ENCODE data around the gene TBC1D2. TPM values are rescaled to one million over a fixed set of nuclear protein-coding genes. Genes with fewer than 3 reads are reported as not detected.

The TBC1D2 gene
- total RNA-seq, 1 experiment from 2014 or later, result 11.1 TPM

GRCh38 chr9:98158071-98158831, 97.2 kb downstream of the TBC1D2 start:
- ChIA-PET POLR2A (no interaction called here), CTCF (interaction anchor here (1.6 kb wide), 1 partner anchor 66 kb away, joined by 3 read pairs; no protein-coding TSS in a partner anchor)
- Mint-ChIP-seq H3K4me1 (peaks cover 8% of the 10 kb centered on the region; the same call in 1 of the 2 replicates), H3K27ac (peak overlapping the region; percentile 36), H3K4me3 (no peak overlapping the region), H3K36me3 (peaks cover 31% of the 10 kb centered on the region), H3K27me3 (ENCODE audit: low read depth) (no peaks in the 10 kb centered on the region), H3K9me3 (no peaks in the 10 kb centered on the region)
- ATAC-seq (no peak), DNase-seq (ENCODE audit: low spot score) (no peak)
- TF ChIP-seq PRDM15 (CRISPR knock-in tag; IDR thresholded peaks at IDR 0.05) (no peak), ZNF532 (CRISPR knock-in tag; IDR thresholded peaks at IDR 0.05; ENCODE audit: borderline replicate concordance) (no peak), GABPB1 (CRISPR knock-in tag; IDR thresholded peaks at IDR 0.05) (0 out of 2 replicates have a peak, but pooled peaks have one; percentile 23), NR2C2 (CRISPR knock-in tag; IDR thresholded peaks at IDR 0.05) (no peak), RORB (CRISPR knock-in tag; IDR thresholded peaks at IDR 0.05) (no peak)

GRCh38 chr9:98157372-98157771, 98.1 kb downstream of the TBC1D2 start:
- ChIA-PET POLR2A (no interaction called here), CTCF (interaction anchor here (1.6 kb wide), 1 partner anchor 65 kb away, joined by 3 read pairs; no protein-coding TSS in a partner anchor)
- no peaks in the 10 kb centered on the region for H3K9me3 Mint-ChIP-seq
- H3K4me3 Mint-ChIP-seq, result no peak overlapping the region
- H3K4me1 Mint-ChIP-seq, result peaks cover 5% of the 10 kb centered on the region; the same call in 1 of the 2 replicates
- no peak for DNase-seq (ENCODE audit: low spot score)
- no peak for ATAC-seq
- H3K27me3 Mint-ChIP-seq (ENCODE audit: low read depth), result no peaks in the 10 kb centered on the region
- TF ChIP-seq GRHL2 (CRISPR knock-in tag; IDR thresholded peaks at IDR 0.05; ENCODE audit: insufficient replicate concordance, severe bottlenecking), result no peak
- no peak for TF ChIP-seq NFYB (CRISPR knock-in tag; conservative IDR thresholded peaks at IDR 0.05; ENCODE audit: low read depth)
- no peak for TF ChIP-seq EMX1 (CRISPR knock-in tag; IDR thresholded peaks at IDR 0.05)
- no peak for TF ChIP-seq ZNF423 (CRISPR knock-in tag; IDR thresholded peaks at IDR 0.05)
- TF ChIP-seq CBFB (CRISPR knock-in tag; IDR thresholded peaks at IDR 0.05; ENCODE audit: low read depth), result no peak
- no peak for TF ChIP-seq TP53 (CRISPR knock-in tag; IDR thresholded peaks at IDR 0.05)
- no peak for TF ChIP-seq IRF2 (CRISPR knock-in tag; IDR thresholded peaks at IDR 0.05; ENCODE audit: borderline replicate concordance, low read depth)
- no peak for TF ChIP-seq ZNF121 (CRISPR knock-in tag; IDR thresholded peaks at IDR 0.05)
- no peak for TF ChIP-seq GTF2I (CRISPR knock-in tag; conservative IDR thresholded peaks at IDR 0.05)
- no peak for TF ChIP-seq NFE2L1 (CRISPR knock-in tag; IDR thresholded peaks at IDR 0.05)
- no peak for TF ChIP-seq ESRRA (CRISPR knock-in tag; IDR thresholded peaks at IDR 0.05; ENCODE audit: borderline replicate concordance)
- no peak for TF ChIP-seq FOXP4 (CRISPR knock-in tag; IDR thresholded peaks at IDR 0.05)
- no peak for TF ChIP-seq ATF2 (CRISPR knock-in tag; IDR thresholded peaks at IDR 0.05; ENCODE audit: borderline replicate concordance, low read depth)
- TF ChIP-seq, protein P1, sequence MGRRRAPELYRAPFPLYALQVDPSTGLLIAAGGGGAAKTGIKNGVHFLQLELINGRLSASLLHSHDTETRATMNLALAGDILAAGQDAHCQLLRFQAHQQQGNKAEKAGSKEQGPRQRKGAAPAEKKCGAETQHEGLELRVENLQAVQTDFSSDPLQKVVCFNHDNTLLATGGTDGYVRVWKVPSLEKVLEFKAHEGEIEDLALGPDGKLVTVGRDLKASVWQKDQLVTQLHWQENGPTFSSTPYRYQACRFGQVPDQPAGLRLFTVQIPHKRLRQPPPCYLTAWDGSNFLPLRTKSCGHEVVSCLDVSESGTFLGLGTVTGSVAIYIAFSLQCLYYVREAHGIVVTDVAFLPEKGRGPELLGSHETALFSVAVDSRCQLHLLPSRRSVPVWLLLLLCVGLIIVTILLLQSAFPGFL (CRISPR knock-in tag; IDR thresholded peaks at IDR 0.05; ENCODE audit: borderline replicate concordance), result no peak
- TF ChIP-seq MYBL2 (CRISPR knock-in tag; IDR thresholded peaks at IDR 0.05), result no peak
- TF ChIP-seq CREM (CRISPR knock-in tag; IDR thresholded peaks at IDR 0.05), result no peak
- no peak overlapping the region for H3K27ac Mint-ChIP-seq
- H3K36me3 Mint-ChIP-seq, result peaks cover 35% of the 10 kb centered on the region

Data from WTC11 (cell line).